ENCODE results near the gene CAMTA1. TPM values are rescaled to one million over a fixed set of nuclear protein-coding genes. Genes with fewer than 3 reads are reported as not detected.

CAMTA1 gene
- total RNA-seq, 1 experiment from 2014 or later, result 82.2 TPM

DNA sequence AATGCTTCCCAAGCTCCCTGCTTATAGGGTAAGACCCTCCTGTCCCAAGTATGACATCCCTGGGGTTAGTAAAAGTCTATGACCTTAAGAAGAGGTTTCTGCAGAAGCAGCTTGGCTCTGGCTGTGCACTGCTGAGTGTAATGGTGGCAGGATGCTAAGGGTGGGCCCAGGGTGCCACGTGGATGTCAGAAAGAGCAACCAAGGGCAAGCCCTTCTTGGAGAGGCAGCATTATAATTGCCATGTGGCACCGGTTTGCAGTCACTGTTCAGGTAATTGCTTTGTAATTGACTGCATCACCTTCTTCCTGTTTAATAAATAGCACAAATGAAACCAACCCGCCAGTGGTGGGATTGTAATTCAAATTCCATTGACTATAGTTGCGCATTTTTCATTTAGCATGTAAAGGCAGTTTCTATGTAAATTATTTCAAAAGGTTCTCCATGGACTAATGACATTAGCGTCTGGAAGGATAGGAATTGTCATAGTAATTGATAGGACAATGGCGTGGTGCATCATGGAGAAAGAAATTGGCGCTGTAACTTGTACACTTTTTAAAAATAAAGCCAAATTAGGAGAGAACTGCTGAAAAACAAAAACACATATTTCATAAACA lies 495.2 kb downstream of the CAMTA1 start:
- Histone ChIP-seq H3K27ac (ENCODE audit: low read length) (no peak overlapping the region), H3K27me3 (ENCODE audit: control insufficient read depth, insufficient read depth, low read length) (no peaks in the 10 kb centered on the region), H3K4me1 (ENCODE audit: control insufficient read depth, insufficient read depth, low read length) (no peaks in the 10 kb centered on the region), H3K36me3 (ENCODE audit: control insufficient read depth, insufficient read depth, low read length) (no peaks in the 10 kb centered on the region), H3K4me3 (ENCODE audit: low read depth in 2 of 2, low read length in 2 of 2) (no peak overlapping the region), H3K9me3 (ENCODE audit: control insufficient read depth, insufficient read depth, low read depth, low read length) (no peaks in the 10 kb centered on the region)
- DNase-seq (ENCODE audit: low read depth, low spot score) (no peak), ATAC-seq (no peak)
- in situ Hi-C loops (cut with HindIII; ENCODE audit: low pct_unique_long_range_greater_than_20kb, low sequenced_read_pairs) (no loop called here), intact Hi-C loops (cut with micrococcal nuclease; ENCODE audit: unreplicated experiment) (no loop called here)
- TF ChIP-seq, protein P1, sequence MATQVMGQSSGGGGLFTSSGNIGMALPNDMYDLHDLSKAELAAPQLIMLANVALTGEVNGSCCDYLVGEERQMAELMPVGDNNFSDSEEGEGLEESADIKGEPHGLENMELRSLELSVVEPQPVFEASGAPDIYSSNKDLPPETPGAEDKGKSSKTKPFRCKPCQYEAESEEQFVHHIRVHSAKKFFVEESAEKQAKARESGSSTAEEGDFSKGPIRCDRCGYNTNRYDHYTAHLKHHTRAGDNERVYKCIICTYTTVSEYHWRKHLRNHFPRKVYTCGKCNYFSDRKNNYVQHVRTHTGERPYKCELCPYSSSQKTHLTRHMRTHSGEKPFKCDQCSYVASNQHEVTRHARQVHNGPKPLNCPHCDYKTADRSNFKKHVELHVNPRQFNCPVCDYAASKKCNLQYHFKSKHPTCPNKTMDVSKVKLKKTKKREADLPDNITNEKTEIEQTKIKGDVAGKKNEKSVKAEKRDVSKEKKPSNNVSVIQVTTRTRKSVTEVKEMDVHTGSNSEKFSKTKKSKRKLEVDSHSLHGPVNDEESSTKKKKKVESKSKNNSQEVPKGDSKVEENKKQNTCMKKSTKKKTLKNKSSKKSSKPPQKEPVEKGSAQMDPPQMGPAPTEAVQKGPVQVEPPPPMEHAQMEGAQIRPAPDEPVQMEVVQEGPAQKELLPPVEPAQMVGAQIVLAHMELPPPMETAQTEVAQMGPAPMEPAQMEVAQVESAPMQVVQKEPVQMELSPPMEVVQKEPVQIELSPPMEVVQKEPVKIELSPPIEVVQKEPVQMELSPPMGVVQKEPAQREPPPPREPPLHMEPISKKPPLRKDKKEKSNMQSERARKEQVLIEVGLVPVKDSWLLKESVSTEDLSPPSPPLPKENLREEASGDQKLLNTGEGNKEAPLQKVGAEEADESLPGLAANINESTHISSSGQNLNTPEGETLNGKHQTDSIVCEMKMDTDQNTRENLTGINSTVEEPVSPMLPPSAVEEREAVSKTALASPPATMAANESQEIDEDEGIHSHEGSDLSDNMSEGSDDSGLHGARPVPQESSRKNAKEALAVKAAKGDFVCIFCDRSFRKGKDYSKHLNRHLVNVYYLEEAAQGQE (IDR thresholded peaks at IDR 0.05; ENCODE audit: insufficient read depth in 1 of 2, low read depth in 2 of 2, low read length in 1 of 2), result no peak
- TF ChIP-seq, protein P2, sequence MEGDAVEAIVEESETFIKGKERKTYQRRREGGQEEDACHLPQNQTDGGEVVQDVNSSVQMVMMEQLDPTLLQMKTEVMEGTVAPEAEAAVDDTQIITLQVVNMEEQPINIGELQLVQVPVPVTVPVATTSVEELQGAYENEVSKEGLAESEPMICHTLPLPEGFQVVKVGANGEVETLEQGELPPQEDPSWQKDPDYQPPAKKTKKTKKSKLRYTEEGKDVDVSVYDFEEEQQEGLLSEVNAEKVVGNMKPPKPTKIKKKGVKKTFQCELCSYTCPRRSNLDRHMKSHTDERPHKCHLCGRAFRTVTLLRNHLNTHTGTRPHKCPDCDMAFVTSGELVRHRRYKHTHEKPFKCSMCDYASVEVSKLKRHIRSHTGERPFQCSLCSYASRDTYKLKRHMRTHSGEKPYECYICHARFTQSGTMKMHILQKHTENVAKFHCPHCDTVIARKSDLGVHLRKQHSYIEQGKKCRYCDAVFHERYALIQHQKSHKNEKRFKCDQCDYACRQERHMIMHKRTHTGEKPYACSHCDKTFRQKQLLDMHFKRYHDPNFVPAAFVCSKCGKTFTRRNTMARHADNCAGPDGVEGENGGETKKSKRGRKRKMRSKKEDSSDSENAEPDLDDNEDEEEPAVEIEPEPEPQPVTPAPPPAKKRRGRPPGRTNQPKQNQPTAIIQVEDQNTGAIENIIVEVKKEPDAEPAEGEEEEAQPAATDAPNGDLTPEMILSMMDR (IDR thresholded peaks at IDR 0.05), result no peak
- TF ChIP-seq POLR2AphosphoS5 (IDR thresholded peaks at IDR 0.05; ENCODE audit: low read depth, low read length), result no peak
- no peak for TF ChIP-seq SIN3A (IDR thresholded peaks at IDR 0.05; ENCODE audit: borderline replicate concordance, insufficient read depth, low read depth, low read length)
- no peak for TF ChIP-seq TCF7L2 (IDR thresholded peaks at IDR 0.05; ENCODE audit: low read depth, low read length)
- BruUV-seq (replicated peaks), result no TSS peak
- POLR2A ChIA-PET, result no interaction called here
- CTCF ChIA-PET, result no interaction called here

DNA sequence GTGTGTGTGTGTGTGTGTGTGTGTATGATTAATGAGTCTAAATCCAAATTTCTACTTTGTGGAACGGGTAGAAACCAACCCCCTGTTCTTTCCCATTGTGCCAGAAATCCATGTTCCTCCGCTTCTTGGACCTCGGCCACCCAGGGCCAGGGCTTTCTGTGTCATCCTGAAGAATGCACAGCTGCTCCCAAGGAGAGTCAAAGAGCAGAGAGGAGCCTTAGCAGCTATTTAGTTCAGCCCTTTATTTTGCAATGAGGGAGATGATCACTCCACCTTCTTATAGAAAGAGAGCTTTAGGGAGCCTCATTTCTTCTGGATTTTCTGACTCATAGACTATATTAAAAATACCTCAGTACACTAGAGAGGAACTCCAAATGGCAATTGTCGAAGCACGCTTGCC lies 496.6 kb downstream of the CAMTA1 start:
- POLR2A ChIA-PET, result no interaction called here

More for the DNA sequence above, 496.6 kb downstream of the CAMTA1 start:
- H3K4me3 ChIP-seq (ENCODE audit: low read depth in 2 of 2, low read length in 2 of 2), result no peak overlapping the region
- intact Hi-C loops (cut with micrococcal nuclease; ENCODE audit: unreplicated experiment), result no loop called here
- H3K4me1 ChIP-seq (ENCODE audit: control insufficient read depth, insufficient read depth, low read length), result no peaks in the 10 kb centered on the region
- H3K27ac ChIP-seq (ENCODE audit: low read length), result no peak overlapping the region
- CTCF ChIA-PET, result interaction anchor here (0.7 kb wide), 1 partner anchor 557 kb away, joined by 14 read pairs; no protein-coding TSS in a partner anchor
- no peaks in the 10 kb centered on the region for H3K9me3 ChIP-seq (ENCODE audit: control insufficient read depth, insufficient read depth, low read depth, low read length)
- in situ Hi-C loops (cut with HindIII; ENCODE audit: low pct_unique_long_range_greater_than_20kb, low sequenced_read_pairs), result no loop called here
- BruUV-seq (replicated peaks), result no TSS peak
- TF ChIP-seq POLR2AphosphoS5 (IDR thresholded peaks at IDR 0.05; ENCODE audit: low read depth, low read length), result no peak
- TF ChIP-seq, protein P1 (IDR thresholded peaks at IDR 0.05; ENCODE audit: insufficient read depth in 1 of 2, low read depth in 2 of 2, low read length in 1 of 2), result no peak
- TF ChIP-seq TCF7L2 (IDR thresholded peaks at IDR 0.05; ENCODE audit: low read depth, low read length), result no peak
- TF ChIP-seq, protein P2 (IDR thresholded peaks at IDR 0.05), result no peak
- no peak for TF ChIP-seq SIN3A (IDR thresholded peaks at IDR 0.05; ENCODE audit: borderline replicate concordance, insufficient read depth, low read depth, low read length)
- ATAC-seq (no peak), DNase-seq (ENCODE audit: low read depth, low spot score) (no peak)
- no peaks in the 10 kb centered on the region for H3K27me3 ChIP-seq (ENCODE audit: control insufficient read depth, insufficient read depth, low read length)
- no peaks in the 10 kb centered on the region for H3K36me3 ChIP-seq (ENCODE audit: control insufficient read depth, insufficient read depth, low read length)
